ENCODE data around the gene SETD2. TPM values are rescaled to one million over a fixed set of nuclear protein-coding genes. Genes with fewer than 3 reads are reported as not detected.

Gene SETD2
- total RNA-seq, 1 experiment from 2014 or later: 28.8 TPM

- H3K27ac ChIP-seq (ENCODE audit: low read depth, low read length, poor library complexity, severe bottlenecking): no peak overlapping the region
- ChIA-PET POLR2A (ENCODE audit: low non-redundant PET) (no interaction called here), CTCF (no interaction called here)
- DNase-seq (ENCODE audit: low spot score): no peak
- BruUV-seq (replicated peaks): no TSS peak
- H3K27me3 ChIP-seq (replicated peaks; ENCODE audit: insufficient read depth, low read depth, low read length, poor library complexity): no peaks in the 10 kb centered on the region
- H3K4me3 ChIP-seq (ENCODE audit: low read depth, low read length, poor library complexity, severe bottlenecking): no peak overlapping the region
- H3K4me1 ChIP-seq (ENCODE audit: insufficient read depth, low read length, poor library complexity, severe bottlenecking): peaks cover 10% of the 10 kb centered on the region
- H3K36me3 ChIP-seq (ENCODE audit: insufficient read depth, low read length, poor library complexity, severe bottlenecking): no peaks in the 10 kb centered on the region
- intact Hi-C loops (cut with micrococcal nuclease; ENCODE audit: unreplicated experiment): no loop called here
- no peaks in the 10 kb centered on the region for H3K9me3 ChIP-seq (ENCODE audit: low read depth, low read length, poor library complexity, severe bottlenecking)
- TF ChIP-seq EZH2 (IDR thresholded peaks at IDR 0.05; ENCODE audit: borderline replicate concordance, low read depth, low read length, poor library complexity, severe bottlenecking): no peak
- TF ChIP-seq, protein P1, sequence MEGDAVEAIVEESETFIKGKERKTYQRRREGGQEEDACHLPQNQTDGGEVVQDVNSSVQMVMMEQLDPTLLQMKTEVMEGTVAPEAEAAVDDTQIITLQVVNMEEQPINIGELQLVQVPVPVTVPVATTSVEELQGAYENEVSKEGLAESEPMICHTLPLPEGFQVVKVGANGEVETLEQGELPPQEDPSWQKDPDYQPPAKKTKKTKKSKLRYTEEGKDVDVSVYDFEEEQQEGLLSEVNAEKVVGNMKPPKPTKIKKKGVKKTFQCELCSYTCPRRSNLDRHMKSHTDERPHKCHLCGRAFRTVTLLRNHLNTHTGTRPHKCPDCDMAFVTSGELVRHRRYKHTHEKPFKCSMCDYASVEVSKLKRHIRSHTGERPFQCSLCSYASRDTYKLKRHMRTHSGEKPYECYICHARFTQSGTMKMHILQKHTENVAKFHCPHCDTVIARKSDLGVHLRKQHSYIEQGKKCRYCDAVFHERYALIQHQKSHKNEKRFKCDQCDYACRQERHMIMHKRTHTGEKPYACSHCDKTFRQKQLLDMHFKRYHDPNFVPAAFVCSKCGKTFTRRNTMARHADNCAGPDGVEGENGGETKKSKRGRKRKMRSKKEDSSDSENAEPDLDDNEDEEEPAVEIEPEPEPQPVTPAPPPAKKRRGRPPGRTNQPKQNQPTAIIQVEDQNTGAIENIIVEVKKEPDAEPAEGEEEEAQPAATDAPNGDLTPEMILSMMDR (conservative IDR thresholded peaks at IDR 0.05; ENCODE audit: low read depth, low read length): no peak
Observed at GRCh38 chr3:47022641-47023071, 141.3 kb downstream of the SETD2 start.

GRCh38 chr3:47020311-47020710, 143.6 kb downstream of the SETD2 start:
- no peak for DNase-seq (ENCODE audit: low spot score)
- H3K27me3 ChIP-seq (replicated peaks; ENCODE audit: insufficient read depth, low read depth, low read length, poor library complexity): no peaks in the 10 kb centered on the region
- peaks cover 15% of the 10 kb centered on the region for H3K4me1 ChIP-seq (ENCODE audit: insufficient read depth, low read length, poor library complexity, severe bottlenecking)
- POLR2A ChIA-PET (ENCODE audit: low non-redundant PET): no interaction called here
- intact Hi-C loops (cut with micrococcal nuclease; ENCODE audit: unreplicated experiment): no loop called here
- CTCF ChIA-PET: no interaction called here
- H3K9me3 ChIP-seq (ENCODE audit: low read depth, low read length, poor library complexity, severe bottlenecking): no peaks in the 10 kb centered on the region
- no peak overlapping the region for H3K27ac ChIP-seq (ENCODE audit: low read depth, low read length, poor library complexity, severe bottlenecking)
- no TSS peak for BruUV-seq (replicated peaks)
- H3K36me3 ChIP-seq (ENCODE audit: insufficient read depth, low read length, poor library complexity, severe bottlenecking): no peaks in the 10 kb centered on the region
- no peak overlapping the region for H3K4me3 ChIP-seq (ENCODE audit: low read depth, low read length, poor library complexity, severe bottlenecking)
- TF ChIP-seq EZH2 (IDR thresholded peaks at IDR 0.05; ENCODE audit: borderline replicate concordance, low read depth, low read length, poor library complexity, severe bottlenecking): no peak
- TF ChIP-seq, protein P1 (conservative IDR thresholded peaks at IDR 0.05; ENCODE audit: low read depth, low read length): no peak

- ChIA-PET CTCF (no interaction called here), POLR2A (ENCODE audit: low non-redundant PET) (no interaction called here)
- H3K36me3 ChIP-seq (ENCODE audit: insufficient read depth, low read length, poor library complexity, severe bottlenecking): no peaks in the 10 kb centered on the region
- TF ChIP-seq, protein P1 (conservative IDR thresholded peaks at IDR 0.05; ENCODE audit: low read depth, low read length): no peak
- no peak for TF ChIP-seq EZH2 (IDR thresholded peaks at IDR 0.05; ENCODE audit: borderline replicate concordance, low read depth, low read length, poor library complexity, severe bottlenecking)
- peaks cover 15% of the 10 kb centered on the region for H3K4me1 ChIP-seq (ENCODE audit: insufficient read depth, low read length, poor library complexity, severe bottlenecking)
- no peak for DNase-seq (ENCODE audit: low spot score)
- no peaks in the 10 kb centered on the region for H3K9me3 ChIP-seq (ENCODE audit: low read depth, low read length, poor library complexity, severe bottlenecking)
- no peak overlapping the region for H3K4me3 ChIP-seq (ENCODE audit: low read depth, low read length, poor library complexity, severe bottlenecking)
- BruUV-seq (replicated peaks): no TSS peak
- no peak overlapping the region for H3K27ac ChIP-seq (ENCODE audit: low read depth, low read length, poor library complexity, severe bottlenecking)
- no peaks in the 10 kb centered on the region for H3K27me3 ChIP-seq (replicated peaks; ENCODE audit: insufficient read depth, low read depth, low read length, poor library complexity)
- intact Hi-C loops (cut with micrococcal nuclease; ENCODE audit: unreplicated experiment): no loop called here
Observed at GRCh38 chr3:47019201-47019600, 144.7 kb downstream of the SETD2 start.

Data from A673 (cell line).